Hematopoietic multipotent progenitor cell treated with erythropoietin and hydrocortisone succinate and interleukin-3 and kit ligand, for 15 days (in vitro differentiated cells): ENCODE results near the gene FBXO28.

ENCODE experiments used
- DNase-seq: peaks from one replicate; pipeline ENCODE4 v3.0.0-alpha.2; 2015; ENCODE audit warnings: low spot score

The FBXO28 gene

GRCh38 chr1:224159541-224159940, 45.6 kb downstream of the FBXO28 start:
- DNase-seq, result no peak

GRCh38 chr1:224160171-224160682, 46.3 kb downstream of the FBXO28 start:
- DNase-seq, result peak; percentile 78

GRCh38 chr1:224162768-224163167, 48.9 kb downstream of the FBXO28 start:
- no peak for DNase-seq

- DNase-seq, result no peak
These were observed 49.4 kb downstream of the FBXO28 start for GRCh38 chr1:224163311-224163710.

GRCh38 chr1:224168859-224169380, 55.0 kb downstream of the FBXO28 start:
- no peak for DNase-seq

GRCh38 chr1:224169718-224170270, 55.9 kb downstream of the FBXO28 start:
- no peak for DNase-seq

- no peak for DNase-seq
These were observed 56.4 kb downstream of the FBXO28 start for GRCh38 chr1:224170343-224170742.

GRCh38 chr1:224170748-224171478, 57.0 kb downstream of the FBXO28 start:
- DNase-seq, result no peak

GRCh38 chr1:224172229-224172628, 58.3 kb downstream of the FBXO28 start:
- DNase-seq, result no peak

- DNase-seq, result no peak
These were observed 59.6 kb downstream of the FBXO28 start for GRCh38 chr1:224173523-224173922.

- DNase-seq, result no peak
These were observed 61.7 kb downstream of the FBXO28 start for GRCh38 chr1:224175617-224176016.

GRCh38 chr1:224177356-224177999, 63.6 kb downstream of the FBXO28 start:
- DNase-seq, result no peak

GRCh38 chr1:224178894-224179293, 65.0 kb downstream of the FBXO28 start:
- DNase-seq, result no peak

- DNase-seq, result no peak
These were observed 67.0 kb downstream of the FBXO28 start for GRCh38 chr1:224180783-224181452.

- no peak for DNase-seq
These were observed 67.5 kb downstream of the FBXO28 start for GRCh38 chr1:224181453-224181810.

- no peak for DNase-seq
These were observed 68.3 kb downstream of the FBXO28 start for GRCh38 chr1:224182057-224182865.

- DNase-seq, result peak; percentile 77
These were observed 69.1 kb downstream of the FBXO28 start, which contains the start of gene DEGS1 for GRCh38 chr1:224182866-224183590. Gene DEGS1, plus strand, starts transcription at chr1:224183240. Its CDS starts 97 bp downstream, at chr1:224183337.

GRCh38 chr1:224183591-224184312, 69.8 kb downstream of the FBXO28 start:
- DNase-seq, result peak; percentile 57

- DNase-seq, result no peak
These were observed 71.3 kb downstream of the FBXO28 start for GRCh38 chr1:224185208-224185607.

- DNase-seq, result no peak
These were observed 74.4 kb downstream of the FBXO28 start for GRCh38 chr1:224188286-224188685.
